Mucosa of rectum (tissue), 2 donors: ENCODE results near the gene TMEM190.
"Not testable (repeated sequence)": the region's sequence is repeated elsewhere in the genome, so short reads cannot be mapped to it uniquely, and the experiment has no call there.

ENCODE experiments used
- H3K27ac ChIP-seq, 2 donors: one replicate each; pipeline ENCODE4 v1.7.0; 2013; ENCODE audit warnings: inconsistent platforms in 2 of 2, low read depth in 2 of 2, low read length in 2 of 2
- H3K27me3 ChIP-seq, 2 donors: one replicate each; pipeline ENCODE4 v1.7.0; 2013; ENCODE audit warnings: low read length in 2 of 2; ENCODE audit not compliant: control insufficient read depth in 2 of 2, insufficient read depth in 2 of 2
- H3K36me3 ChIP-seq, 2 donors: one replicate each; pipeline ENCODE4 v1.7.0; 2013; ENCODE audit warnings: low read length in 2 of 2; ENCODE audit not compliant: control insufficient read depth in 2 of 2, insufficient read depth in 2 of 2
- H3K4me1 ChIP-seq, 2 donors: one replicate each; pipeline ENCODE4 v1.7.0; 2013; ENCODE audit warnings: low read length in 2 of 2, mild to moderate bottlenecking in 1 of 2; ENCODE audit not compliant: control insufficient read depth in 2 of 2, insufficient read depth in 2 of 2
- H3K4me3 ChIP-seq, 2 donors: one replicate each; pipeline ENCODE4 v1.7.0; 2013; ENCODE audit warnings: low read length in 2 of 2
- H3K9ac ChIP-seq, 2 donors: one replicate each; pipeline ENCODE4 v1.7.0; 2013; ENCODE audit warnings: low read length in 2 of 2, low read depth in 1 of 2, mild to moderate bottlenecking in 1 of 2
- H3K9me3 ChIP-seq, 2 donors: one replicate each; pipeline ENCODE4 v1.7.0; 2013; ENCODE audit warnings: low read length in 2 of 2; ENCODE audit not compliant: control insufficient read depth in 2 of 2
- donor health status: healthy.
- donor health status: Normal muscosa, but diverticular disease.

Gene TMEM190

GRCh38 chr19:55376241-55376933 is at the start of gene TMEM190:
Gene TMEM190 (plus strand): TSS chr19:55376826. CDS start chr19:55376854, 28 bp downstream.
- Histone ChIP-seq H3K9me3 (no peaks in the 10 kb centered on the region), H3K4me1 (no peaks in the 10 kb centered on the region), H3K9ac (no peak within 1 kb of the TSS), H3K27me3 (peaks cover 9 to 10% of the 10 kb centered on the region in 2 donors), H3K36me3 (peaks cover 0 to 2% of the 10 kb centered on the region in 2 donors), H3K27ac (no peak within 1 kb of the TSS), H3K4me3 (no peak within 1 kb of the TSS)

- not testable (repeated sequence) for H3K27me3 ChIP-seq, H3K9ac ChIP-seq
Measured at GRCh38 chr19:55328774-55329318, 47.8 kb upstream of the TMEM190 start.

DNA sequence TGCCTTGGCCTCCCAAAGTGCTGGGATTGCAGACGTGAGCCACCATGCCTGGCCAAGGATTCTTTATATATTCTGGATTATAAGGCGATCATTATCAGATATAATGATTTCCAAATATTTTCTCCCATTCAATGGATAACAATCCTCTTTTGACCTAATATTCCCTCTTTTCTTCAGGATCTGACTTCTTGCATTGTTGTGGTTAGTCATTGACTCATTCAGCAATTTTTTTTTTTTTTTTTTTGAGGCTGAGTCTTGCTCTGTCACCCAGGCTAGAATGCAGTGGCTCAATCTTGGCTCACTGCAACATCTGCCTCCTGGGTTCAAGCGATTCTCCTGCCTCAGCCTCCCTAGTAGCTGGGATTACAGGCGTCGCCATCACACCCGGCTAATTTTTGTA is 46.8 kb upstream of the TMEM190 start:
- H3K9ac ChIP-seq, result not testable (repeated sequence)

More at GRCh38 chr19:55328774-55329318, 47.8 kb upstream of the TMEM190 start:
- H3K4me3 ChIP-seq, H3K27ac ChIP-seq, H3K4me1 ChIP-seq, H3K36me3 ChIP-seq, H3K9me3 ChIP-seq: not testable (repeated sequence)

DNA sequence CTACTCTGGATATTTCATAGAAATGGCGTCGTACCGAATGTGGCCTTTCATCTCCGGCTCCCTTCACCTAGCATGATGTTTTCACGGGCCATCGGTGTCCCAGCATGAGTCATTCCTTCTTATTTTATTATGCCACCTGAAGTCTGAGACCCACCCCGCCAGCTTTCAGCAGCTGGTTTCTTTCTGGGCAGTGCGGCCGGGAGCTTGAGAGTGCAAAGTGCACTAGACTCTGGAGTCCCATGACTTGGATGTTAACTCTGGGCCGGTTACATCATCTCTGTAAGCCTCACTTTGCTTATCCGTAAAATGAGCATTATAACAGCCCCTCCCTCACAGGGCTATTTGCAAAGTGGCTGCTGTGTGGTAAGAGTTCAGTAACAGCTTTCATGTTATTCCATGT is 42.8 kb upstream of the TMEM190 start:
- Histone ChIP-seq H3K36me3 (no peaks in the 10 kb centered on the region), H3K4me3 (peak overlapping the region in 1 of 2 donors; percentile 41), H3K9ac (peak overlapping the region in 1 of 2 donors; percentile 51), H3K27ac (peak overlapping the region; percentile 79 to 86), H3K4me1 (peaks cover 9 to 14% of the 10 kb centered on the region in 2 donors), H3K9me3 (no peaks in the 10 kb centered on the region), H3K27me3 (no peaks in the 10 kb centered on the region)

More for the DNA sequence above, 46.8 kb upstream of the TMEM190 start:
- not testable (repeated sequence) for H3K4me1 ChIP-seq, H3K4me3 ChIP-seq, H3K27me3 ChIP-seq, H3K9me3 ChIP-seq, H3K36me3 ChIP-seq, H3K27ac ChIP-seq

- no peak overlapping the region for H3K27ac ChIP-seq
- H3K27me3 ChIP-seq, result no peaks in the 10 kb centered on the region
- H3K4me3 ChIP-seq, result no peak overlapping the region
- H3K9ac ChIP-seq, result no peak overlapping the region
- H3K4me1 ChIP-seq, result peaks cover 21 to 25% of the 10 kb centered on the region in 2 donors
- H3K36me3 ChIP-seq, result no peaks in the 10 kb centered on the region
- H3K9me3 ChIP-seq, result no peaks in the 10 kb centered on the region
Measured at GRCh38 chr19:55336101-55336500, 40.5 kb upstream of the TMEM190 start.

DNA sequence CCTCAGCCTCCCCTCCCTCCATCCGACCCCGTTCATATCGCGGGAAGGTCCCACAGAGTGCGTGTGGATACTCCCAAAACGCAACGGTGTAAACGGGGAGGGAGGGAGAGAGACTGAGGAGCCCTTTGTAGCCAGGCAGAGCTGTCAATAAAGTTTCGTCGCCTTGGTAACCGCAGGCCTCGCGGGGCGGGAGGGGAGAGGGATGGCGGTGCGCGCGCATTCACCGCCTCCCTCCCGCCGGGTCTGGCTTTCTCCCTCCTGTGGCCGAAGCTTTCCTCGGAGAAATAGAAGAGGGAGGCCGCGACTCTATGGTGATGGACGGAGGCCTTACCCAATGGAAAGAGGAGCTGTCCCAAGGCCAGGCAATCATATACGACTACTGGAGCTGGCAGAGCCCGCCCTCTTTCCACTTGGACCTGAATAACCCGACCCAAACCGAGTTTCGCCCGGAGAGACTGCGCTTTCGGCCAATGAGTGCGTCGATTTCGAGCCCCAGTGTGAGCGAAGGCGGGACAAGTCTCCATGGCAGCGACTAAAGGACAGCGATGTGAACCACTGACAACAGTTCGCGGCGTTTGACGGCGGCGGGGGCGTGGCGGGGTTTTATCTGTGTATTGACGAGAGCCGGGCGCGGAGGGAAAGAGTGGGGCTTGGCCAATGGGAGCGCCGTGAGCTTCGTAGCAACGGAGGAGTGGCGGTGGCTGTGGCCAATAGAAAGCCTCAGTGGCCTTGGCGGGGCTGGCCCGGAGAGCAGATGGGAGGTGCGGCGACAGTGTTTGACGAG is 37.3 kb upstream of the TMEM190 start, which contains the start of gene KMT5C:
TSS of gene KMT5C (plus strand) at position 772 of the 784 bp plus-strand sequence. CDS start 2,061 bp downstream, outside the sequence.
- peak within 1 kb of the TSS; percentile 97 to 99 for H3K27ac ChIP-seq
- no peaks in the 10 kb centered on the region for H3K27me3 ChIP-seq
- no peaks in the 10 kb centered on the region for H3K9me3 ChIP-seq
- H3K4me1 ChIP-seq, result peaks cover 24 to 25% of the 10 kb centered on the region in 2 donors
- H3K9ac ChIP-seq, result peak within 1 kb of the TSS; percentile 87 to 96
- H3K36me3 ChIP-seq, result peaks cover 0 to 8% of the 10 kb centered on the region in 2 donors
- peak within 1 kb of the TSS; percentile 76 to 86 for H3K4me3 ChIP-seq

DNA sequence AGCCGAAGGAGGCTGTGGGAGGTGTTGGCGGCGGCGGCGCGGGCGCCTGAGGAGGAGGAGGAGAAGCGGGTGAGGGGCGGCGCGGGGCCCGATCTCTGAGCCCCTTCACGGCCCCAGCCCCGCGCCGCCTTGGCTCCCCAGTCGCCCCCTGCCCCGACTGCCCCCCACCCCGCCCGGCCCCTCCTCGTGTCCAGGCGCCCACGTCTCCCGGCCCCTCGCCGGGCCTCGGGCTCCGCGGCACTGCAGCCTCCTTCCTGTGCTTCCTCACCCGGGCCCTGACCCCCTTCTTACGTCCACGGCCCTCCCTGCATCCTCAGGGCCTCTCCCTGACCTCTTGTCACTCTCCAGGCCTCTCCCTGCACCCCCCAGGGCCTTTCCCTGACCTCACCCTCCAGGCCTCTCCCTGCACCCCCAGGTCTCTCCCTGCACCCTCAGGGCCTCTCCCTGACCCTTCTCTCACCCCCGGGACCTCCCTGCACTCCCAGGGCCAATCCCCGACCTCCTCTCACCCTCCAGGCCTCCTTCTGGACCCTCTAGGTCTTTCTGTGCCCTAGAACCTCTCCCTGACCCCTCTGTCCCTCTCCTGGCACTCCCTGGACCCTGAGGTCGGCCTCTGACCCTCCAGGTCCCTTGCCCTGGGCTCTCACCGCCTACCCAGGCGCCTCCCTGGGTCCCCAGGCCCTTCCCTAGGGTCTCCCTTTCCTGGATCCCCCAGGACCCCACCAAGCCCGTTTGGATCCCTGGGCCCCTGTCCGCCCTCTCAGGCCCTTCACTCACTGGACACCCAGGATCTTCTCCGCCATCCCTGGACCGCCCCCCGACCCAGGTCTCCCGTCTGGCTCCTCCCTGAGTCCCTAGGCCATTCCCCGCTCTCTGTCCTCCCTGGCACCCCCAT is 36.5 kb upstream of the TMEM190 start:
- Histone ChIP-seq H3K27me3 (no peaks in the 10 kb centered on the region), H3K4me1 (peaks cover 22 to 25% of the 10 kb centered on the region in 2 donors), H3K36me3 (peaks cover 0 to 8% of the 10 kb centered on the region in 2 donors)

GRCh38 chr19:55340784-55341147 is 35.9 kb upstream of the TMEM190 start:
- peak overlapping the region; percentile 84 to 87 for H3K27ac ChIP-seq
- peak overlapping the region; percentile 76 to 86 for H3K4me3 ChIP-seq
- peaks cover 26 to 29% of the 10 kb centered on the region in 2 donors for H3K4me1 ChIP-seq
- peak overlapping the region; percentile 87 to 96 for H3K9ac ChIP-seq
- no peaks in the 10 kb centered on the region for H3K9me3 ChIP-seq
- peaks cover 0 to 8% of the 10 kb centered on the region in 2 donors for H3K36me3 ChIP-seq
- H3K27me3 ChIP-seq, result no peaks in the 10 kb centered on the region

More for the DNA sequence above, 36.5 kb upstream of the TMEM190 start:
- H3K4me3 ChIP-seq, result peak overlapping the region; percentile 76 to 86
- peak overlapping the region; percentile 84 to 87 for H3K27ac ChIP-seq
- no peaks in the 10 kb centered on the region for H3K9me3 ChIP-seq
- peak overlapping the region; percentile 87 to 96 for H3K9ac ChIP-seq

GRCh38 chr19:55341171-55341588 is 35.4 kb upstream of the TMEM190 start:
- Histone ChIP-seq H3K9ac (peak overlapping the region; percentile 87 to 96), H3K9me3 (no peaks in the 10 kb centered on the region), H3K27ac (peak overlapping the region; percentile 84 to 87), H3K27me3 (no peaks in the 10 kb centered on the region), H3K4me1 (peaks cover 30 to 33% of the 10 kb centered on the region in 2 donors), H3K4me3 (peak overlapping the region; percentile 76 to 86), H3K36me3 (peaks cover 0 to 8% of the 10 kb centered on the region in 2 donors)
